Tibial nerve (tissue), 4 donors: ENCODE measurements around the gene MBP.

Experiments
- EP300 ChIP-seq, 2 donors: sonication (generic); formaldehyde crosslinking; IDR thresholded peaks; one replicate each; pipeline ENCODE4 v1.6.1; 2017; ENCODE audit warnings: antibody characterized with exemption in 2 of 2, mild to moderate bottlenecking in 1 of 2
- POLR2A ChIP-seq, 2 donors: fragments of 450-650 bp; IDR thresholded peaks; one replicate each; pipeline ENCODE4 v1.6.1; 2017; ENCODE audit warnings: antibody characterized with exemption in 2 of 2, mild to moderate bottlenecking in 2 of 2, moderate library complexity in 2 of 2
- TF ChIP-seq, protein P1 (sequence below), 5 experiments: fragments of 200-600 bp in 3 of 5; fragments of 450-650 bp in 2 of 5; sonication (generic) in 3 of 5; IDR thresholded peaks; one replicate each; pipeline ENCODE4 v1.5.1; 2016 to 2019; ENCODE audit warnings: antibody characterized with exemption in 5 of 5, mild to moderate bottlenecking in 3 of 5, moderate library complexity in 2 of 5

GRCh38 chr18:77063260-77063659 lies 69.3 kb downstream of the MBP start:
- TF ChIP-seq, protein P1, sequence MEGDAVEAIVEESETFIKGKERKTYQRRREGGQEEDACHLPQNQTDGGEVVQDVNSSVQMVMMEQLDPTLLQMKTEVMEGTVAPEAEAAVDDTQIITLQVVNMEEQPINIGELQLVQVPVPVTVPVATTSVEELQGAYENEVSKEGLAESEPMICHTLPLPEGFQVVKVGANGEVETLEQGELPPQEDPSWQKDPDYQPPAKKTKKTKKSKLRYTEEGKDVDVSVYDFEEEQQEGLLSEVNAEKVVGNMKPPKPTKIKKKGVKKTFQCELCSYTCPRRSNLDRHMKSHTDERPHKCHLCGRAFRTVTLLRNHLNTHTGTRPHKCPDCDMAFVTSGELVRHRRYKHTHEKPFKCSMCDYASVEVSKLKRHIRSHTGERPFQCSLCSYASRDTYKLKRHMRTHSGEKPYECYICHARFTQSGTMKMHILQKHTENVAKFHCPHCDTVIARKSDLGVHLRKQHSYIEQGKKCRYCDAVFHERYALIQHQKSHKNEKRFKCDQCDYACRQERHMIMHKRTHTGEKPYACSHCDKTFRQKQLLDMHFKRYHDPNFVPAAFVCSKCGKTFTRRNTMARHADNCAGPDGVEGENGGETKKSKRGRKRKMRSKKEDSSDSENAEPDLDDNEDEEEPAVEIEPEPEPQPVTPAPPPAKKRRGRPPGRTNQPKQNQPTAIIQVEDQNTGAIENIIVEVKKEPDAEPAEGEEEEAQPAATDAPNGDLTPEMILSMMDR (IDR thresholded peaks at IDR 0.05): no peak
- TF ChIP-seq POLR2A (IDR thresholded peaks at IDR 0.05) (no peak), EP300 (IDR thresholded peaks at IDR 0.05) (no peak)
